ENCODE results near the gene RCC2.
"Not testable (repeated sequence)": the region's sequence is repeated elsewhere in the genome, so short reads cannot be mapped to it uniquely, and the experiment has no call there.

Gene RCC2

GRCh38 chr1:17472814-17473213 lies 33.3 kb upstream of the RCC2 start:
- Histone ChIP-seq H3K4me3 (ENCODE audit: low read depth, low read length) (no peak overlapping the region), H3K9me3 (ENCODE audit: severe bottlenecking) (no peaks in the 10 kb centered on the region), H3K27ac (no peak overlapping the region), H3K36me3 (no peaks in the 10 kb centered on the region), H3K27me3 (ENCODE audit: insufficient read depth, low read depth, severe bottlenecking) (no peaks in the 10 kb centered on the region)
- DNase-seq = no peak
- TF ChIP-seq CTCF (IDR thresholded peaks at IDR 0.05; ENCODE audit: low read depth, low read length) = no peak

- no peaks in the 10 kb centered on the region for H3K36me3 ChIP-seq
- TF ChIP-seq CTCF (IDR thresholded peaks at IDR 0.05; ENCODE audit: low read depth, low read length) = no peak
- no peaks in the 10 kb centered on the region for H3K9me3 ChIP-seq (ENCODE audit: severe bottlenecking)
- H3K27me3 ChIP-seq (ENCODE audit: insufficient read depth, low read depth, severe bottlenecking) = no peaks in the 10 kb centered on the region
- DNase-seq = no peak
- H3K27ac ChIP-seq = no peak overlapping the region
- H3K4me3 ChIP-seq (ENCODE audit: low read depth, low read length) = no peak overlapping the region
These were observed 31.9 kb upstream of the RCC2 start for GRCh38 chr1:17471393-17471792.

GRCh38 chr1:17470021-17470799 lies 30.7 kb upstream of the RCC2 start:
- no peak overlapping the region for H3K4me3 ChIP-seq (ENCODE audit: low read depth, low read length)
- no peak overlapping the region for H3K27ac ChIP-seq
- H3K9me3 ChIP-seq (ENCODE audit: severe bottlenecking) = no peaks in the 10 kb centered on the region
- H3K36me3 ChIP-seq = no peaks in the 10 kb centered on the region
- no peak for TF ChIP-seq CTCF (IDR thresholded peaks at IDR 0.05; ENCODE audit: low read depth, low read length)
- H3K27me3 ChIP-seq (ENCODE audit: insufficient read depth, low read depth, severe bottlenecking) = no peaks in the 10 kb centered on the region
- DNase-seq = no peak

GRCh38 chr1:17468357-17469265 lies 29.1 kb upstream of the RCC2 start:
- not testable (repeated sequence) for H3K36me3 ChIP-seq; H3K27me3 ChIP-seq (ENCODE audit: insufficient read depth, low read depth, severe bottlenecking); H3K27ac ChIP-seq; DNase-seq; H3K4me3 ChIP-seq (ENCODE audit: low read depth, low read length); H3K9me3 ChIP-seq (ENCODE audit: severe bottlenecking)

GRCh38 chr1:17466359-17466758 lies 26.9 kb upstream of the RCC2 start:
- Histone ChIP-seq H3K4me3 (ENCODE audit: low read depth, low read length) (no peak overlapping the region), H3K9me3 (ENCODE audit: severe bottlenecking) (no peaks in the 10 kb centered on the region), H3K27me3 (ENCODE audit: insufficient read depth, low read depth, severe bottlenecking) (no peaks in the 10 kb centered on the region), H3K36me3 (no peaks in the 10 kb centered on the region), H3K27ac (no peak overlapping the region)
- no peak for DNase-seq
- TF ChIP-seq CTCF (IDR thresholded peaks at IDR 0.05; ENCODE audit: low read depth, low read length) = no peak

GRCh38 chr1:17465228-17465627 lies 25.8 kb upstream of the RCC2 start:
- DNase-seq = no peak
- no peak for TF ChIP-seq CTCF (IDR thresholded peaks at IDR 0.05; ENCODE audit: low read depth, low read length)
- Histone ChIP-seq H3K27me3 (ENCODE audit: insufficient read depth, low read depth, severe bottlenecking) (no peaks in the 10 kb centered on the region), H3K36me3 (no peaks in the 10 kb centered on the region), H3K27ac (no peak overlapping the region), H3K9me3 (ENCODE audit: severe bottlenecking) (no peaks in the 10 kb centered on the region), H3K4me3 (ENCODE audit: low read depth, low read length) (no peak overlapping the region)

All from WERI-Rb-1 (cell line).